Embryonic facial prominence (tissue), 1 donor: Measurements from ENCODE around the gene CD44.
"Not testable (repeated sequence)": the region's sequence is repeated elsewhere in the genome, so short reads cannot be mapped to it uniquely, and the experiment has no call there.

Experiments
- DNase-seq: peaks from one replicate; pipeline ENCODE4 v3.0.0-alpha.2; 2016; ENCODE audit errors: extremely low spot score

The CD44 gene

DNA sequence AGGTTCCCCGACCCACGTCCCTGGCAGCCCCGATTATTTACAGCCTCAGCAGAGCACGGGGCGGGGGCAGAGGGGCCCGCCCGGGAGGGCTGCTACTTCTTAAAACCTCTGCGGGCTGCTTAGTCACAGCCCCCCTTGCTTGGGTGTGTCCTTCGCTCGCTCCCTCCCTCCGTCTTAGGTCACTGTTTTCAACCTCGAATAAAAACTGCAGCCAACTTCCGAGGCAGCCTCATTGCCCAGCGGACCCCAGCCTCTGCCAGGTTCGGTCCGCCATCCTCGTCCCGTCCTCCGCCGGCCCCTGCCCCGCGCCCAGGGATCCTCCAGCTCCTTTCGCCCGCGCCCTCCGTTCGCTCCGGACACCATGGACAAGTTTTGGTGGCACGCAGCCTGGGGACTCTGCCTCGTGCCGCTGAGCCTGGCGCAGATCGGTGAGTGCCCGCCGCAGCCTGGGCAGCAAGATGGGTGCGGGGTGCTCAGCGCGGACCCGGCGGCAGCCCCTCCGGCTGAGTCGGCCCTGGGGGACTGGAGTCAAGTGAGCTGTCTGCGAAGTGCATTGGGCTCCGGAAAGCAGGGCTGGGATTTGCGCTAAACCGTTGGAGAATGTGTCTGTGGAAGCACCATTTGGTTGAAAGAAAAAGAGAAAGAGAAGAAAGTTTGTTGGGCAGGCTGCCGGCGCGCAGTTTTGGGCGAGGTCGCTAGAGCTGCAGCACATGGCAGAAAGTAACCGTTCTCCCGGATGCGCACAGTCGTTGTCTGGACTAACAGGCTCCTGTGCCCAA is at the start of gene CD44:
TSS of gene CD44 (plus strand) at position 229 of the 779 bp plus-strand sequence. CDS start at position 362, 133 bp downstream.
- DNase-seq: peak; percentile 52

DNA sequence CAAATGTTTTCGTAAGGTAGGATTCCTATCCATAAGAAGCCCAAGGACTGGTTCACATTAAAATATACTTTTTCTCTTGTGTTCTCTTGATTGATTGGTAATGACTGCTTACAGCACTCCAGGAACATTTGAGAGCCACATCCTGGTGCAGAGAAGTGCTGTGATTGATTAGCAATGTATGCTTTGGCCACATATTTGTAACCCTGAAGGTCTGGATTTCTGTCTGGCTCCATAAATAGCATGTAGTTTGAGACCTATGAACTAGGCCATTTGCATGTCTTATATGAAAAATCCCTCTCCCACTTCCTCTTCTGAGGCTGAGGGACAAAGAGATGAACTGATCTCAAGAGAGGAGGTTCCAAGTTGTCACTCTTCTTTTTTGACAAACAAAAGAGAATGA is 49.3 kb upstream of the CD44 start:
- peak; percentile 30 for DNase-seq

DNA sequence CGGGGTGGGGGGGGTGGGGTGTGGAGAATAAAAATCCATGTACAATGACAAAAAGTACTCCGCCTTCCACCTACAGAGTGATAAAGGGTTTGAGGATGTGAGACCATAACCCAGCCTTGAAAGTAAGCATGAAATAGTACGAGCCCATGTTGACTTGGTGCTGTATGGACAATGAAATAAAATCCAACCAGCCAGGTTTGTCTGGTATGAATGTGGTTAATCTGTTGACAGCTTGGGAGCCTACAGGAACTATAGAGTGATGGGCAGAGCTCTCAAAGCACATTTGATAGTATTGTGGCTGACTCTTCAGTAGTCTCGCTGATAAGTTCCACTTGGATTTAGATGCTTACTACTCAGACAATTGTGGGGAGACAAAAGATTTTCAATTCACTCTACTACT is 48.8 kb upstream of the CD44 start:
- no peak for DNase-seq

DNA sequence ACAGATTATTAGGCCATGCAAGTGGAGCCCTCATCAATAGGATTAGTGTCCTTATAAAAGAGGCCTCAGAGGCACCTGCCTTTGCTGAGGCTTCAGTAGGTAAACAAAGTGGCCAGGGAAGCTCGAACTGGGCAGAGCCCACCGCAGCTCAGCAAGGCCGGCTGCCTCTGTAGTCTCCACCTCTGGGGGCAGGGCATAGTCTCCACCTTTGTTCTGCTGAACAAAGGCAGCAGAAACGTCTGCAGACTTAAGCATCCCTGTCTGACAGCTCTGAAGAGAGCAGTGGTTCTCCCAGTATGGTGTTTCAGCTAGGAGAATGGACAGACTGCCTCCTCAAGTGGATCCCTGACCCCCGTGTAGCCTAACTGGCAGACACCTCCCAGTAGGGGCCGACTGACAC is 48.0 kb upstream of the CD44 start:
- not testable (repeated sequence) for DNase-seq

DNA sequence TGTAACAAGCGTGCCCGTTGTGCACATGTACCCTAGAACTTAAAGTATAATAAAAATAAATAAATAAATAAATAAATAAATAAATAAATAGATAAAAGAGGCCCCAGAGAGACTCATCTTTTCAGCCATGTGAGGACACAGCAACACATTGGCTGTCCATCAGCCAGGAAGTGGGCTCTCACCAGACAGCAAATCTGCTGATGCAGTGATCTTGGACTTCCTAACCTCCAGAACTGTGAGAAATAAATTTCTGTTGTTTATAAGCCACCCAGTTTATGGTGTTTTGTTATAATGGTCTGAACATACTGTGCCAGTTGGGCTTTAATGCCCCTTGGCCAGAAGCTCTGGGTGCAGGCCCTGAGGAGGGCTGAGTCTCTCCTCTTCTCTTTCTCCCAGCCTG is 42.2 kb upstream of the CD44 start:
- no peak for DNase-seq

DNA sequence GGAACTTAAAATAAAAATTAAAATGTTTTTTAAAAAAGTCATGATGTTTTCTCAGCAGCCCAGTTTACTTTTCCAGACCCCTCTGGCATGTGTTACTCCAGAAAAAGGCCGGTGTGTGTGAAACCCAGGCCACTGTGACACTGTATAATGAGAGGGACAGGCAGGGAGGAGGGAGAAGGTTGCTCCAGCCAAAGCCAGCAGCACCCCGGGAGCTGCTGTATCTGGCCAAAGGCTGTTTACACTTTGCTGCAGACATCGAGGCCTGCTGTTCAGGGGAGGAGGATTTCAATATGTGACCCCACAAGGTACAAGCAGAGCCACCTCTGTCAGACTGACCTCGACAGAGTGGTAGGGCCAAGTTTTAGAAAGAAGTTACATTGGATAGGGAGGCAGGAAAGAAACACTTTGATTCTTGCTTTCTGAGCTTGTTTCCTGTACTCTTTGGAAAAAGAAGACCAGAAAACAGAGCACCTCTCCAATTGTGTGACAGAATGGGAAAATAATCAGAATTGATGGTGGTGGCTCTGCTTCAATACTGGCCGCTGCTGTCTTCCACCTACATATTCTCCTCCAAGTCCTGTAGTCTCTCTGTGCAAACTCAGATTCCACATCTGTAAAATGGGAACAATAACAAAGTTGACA is 41.0 kb upstream of the CD44 start:
- DNase-seq: no peak

DNA sequence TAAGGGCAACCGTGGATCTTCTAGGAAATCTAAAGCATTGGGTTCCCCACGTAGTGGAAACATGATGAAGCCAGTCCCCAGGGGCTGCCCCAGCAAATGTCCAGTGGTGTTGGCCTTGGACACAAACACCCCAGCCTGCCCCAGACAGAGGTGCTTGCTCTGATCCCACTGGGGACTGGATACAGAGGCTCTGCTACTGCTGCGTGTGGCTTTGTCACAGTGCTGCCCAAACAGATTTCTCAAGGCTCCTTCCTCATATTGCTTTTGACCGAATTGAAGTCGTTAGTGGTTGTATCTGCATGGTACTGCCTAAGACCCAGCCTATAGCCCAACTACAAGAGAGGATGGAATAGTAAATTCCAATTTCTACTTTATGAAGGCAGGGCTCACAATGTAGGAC is 40.1 kb upstream of the CD44 start:
- DNase-seq: no peak

DNA sequence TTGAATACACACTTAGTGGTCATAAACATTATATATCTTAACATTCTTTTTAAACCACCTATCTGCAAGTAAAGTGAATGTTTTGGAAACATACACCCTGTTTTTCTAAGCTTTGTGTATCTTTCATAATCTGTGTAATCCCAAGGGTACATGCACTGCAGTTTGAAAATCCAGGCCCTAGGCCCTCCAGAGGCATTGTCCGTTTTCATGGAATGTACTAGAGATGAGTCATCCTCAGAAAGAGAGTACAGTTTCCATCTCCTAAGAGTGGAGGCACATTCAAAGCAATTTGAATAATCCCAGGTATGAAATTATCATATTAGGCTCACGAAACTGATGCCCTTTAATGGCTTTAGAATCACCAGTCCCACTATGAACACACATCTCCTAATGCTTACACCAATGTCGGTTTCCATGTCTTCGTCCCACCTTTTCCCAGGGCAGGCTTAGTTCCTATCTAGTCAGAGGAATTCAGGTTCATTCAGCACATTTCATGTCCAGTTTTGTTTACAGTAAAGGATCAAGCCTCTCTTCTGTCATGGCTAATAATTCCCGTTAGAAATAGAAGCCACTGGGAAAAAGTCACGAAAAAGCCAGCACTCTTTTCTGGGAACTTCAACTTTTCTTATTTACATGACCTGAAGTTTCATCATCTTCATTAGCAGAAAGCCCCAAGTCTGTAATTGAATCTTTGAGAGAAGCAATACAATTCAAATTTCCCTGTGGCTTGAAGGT is 39.5 kb upstream of the CD44 start:
- no peak for DNase-seq

DNA sequence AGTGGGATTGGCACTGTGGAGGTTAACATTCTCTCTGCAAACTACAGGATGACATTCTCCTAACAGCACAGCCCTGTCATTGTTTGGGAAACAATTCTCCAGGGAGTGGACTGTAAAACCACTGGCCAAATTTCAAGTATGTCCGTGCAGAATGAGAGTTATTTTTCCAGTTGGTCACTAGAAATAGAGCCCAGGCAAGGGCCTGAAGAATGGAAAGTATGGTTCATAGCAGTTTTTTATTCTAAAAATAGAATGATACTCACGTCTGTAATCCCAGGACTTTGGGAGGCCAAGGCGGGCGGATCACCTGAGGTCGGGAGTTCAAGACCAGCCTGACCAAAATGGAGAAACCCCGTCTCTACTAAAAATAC is 39.0 kb upstream of the CD44 start:
- no peak for DNase-seq

DNA sequence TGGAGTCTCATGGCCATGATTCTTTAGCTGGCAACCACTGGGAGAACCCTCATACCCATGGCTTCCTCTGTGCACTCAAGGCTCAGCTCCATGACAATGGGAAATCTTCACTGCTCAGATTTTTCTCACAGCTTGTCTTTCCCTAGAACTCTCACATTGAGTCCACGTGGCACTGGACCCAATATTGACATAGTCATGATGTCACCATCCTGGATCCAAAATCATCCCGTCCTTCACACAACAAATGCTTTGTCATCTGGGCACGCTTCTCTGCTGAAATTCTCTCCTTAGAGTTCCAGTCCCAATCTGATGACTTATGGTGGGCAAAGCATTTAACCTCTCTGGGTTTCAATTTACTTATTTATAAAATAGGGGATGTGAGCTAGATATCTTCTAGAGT is 37.7 kb upstream of the CD44 start:
- no peak for DNase-seq

DNA sequence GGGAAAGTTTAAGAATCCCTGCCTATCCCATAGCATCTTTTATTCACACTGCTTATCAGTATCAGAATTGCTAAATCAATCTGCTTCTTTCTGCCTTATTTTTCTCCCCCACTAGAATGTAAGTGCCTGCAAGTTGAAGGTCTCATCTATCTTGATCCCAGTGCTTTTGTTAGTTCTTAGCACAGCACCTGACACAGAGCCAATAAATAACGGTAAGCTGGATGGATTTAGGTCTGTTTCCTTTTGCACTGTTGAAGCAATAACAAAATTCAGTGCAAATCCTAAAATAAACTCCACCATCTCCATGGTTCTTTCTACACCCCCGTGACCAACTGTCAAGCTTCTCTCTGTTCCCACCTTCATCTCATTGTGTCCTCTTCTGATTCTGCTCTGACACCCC is 36.7 kb upstream of the CD44 start:
- DNase-seq: no peak

DNA sequence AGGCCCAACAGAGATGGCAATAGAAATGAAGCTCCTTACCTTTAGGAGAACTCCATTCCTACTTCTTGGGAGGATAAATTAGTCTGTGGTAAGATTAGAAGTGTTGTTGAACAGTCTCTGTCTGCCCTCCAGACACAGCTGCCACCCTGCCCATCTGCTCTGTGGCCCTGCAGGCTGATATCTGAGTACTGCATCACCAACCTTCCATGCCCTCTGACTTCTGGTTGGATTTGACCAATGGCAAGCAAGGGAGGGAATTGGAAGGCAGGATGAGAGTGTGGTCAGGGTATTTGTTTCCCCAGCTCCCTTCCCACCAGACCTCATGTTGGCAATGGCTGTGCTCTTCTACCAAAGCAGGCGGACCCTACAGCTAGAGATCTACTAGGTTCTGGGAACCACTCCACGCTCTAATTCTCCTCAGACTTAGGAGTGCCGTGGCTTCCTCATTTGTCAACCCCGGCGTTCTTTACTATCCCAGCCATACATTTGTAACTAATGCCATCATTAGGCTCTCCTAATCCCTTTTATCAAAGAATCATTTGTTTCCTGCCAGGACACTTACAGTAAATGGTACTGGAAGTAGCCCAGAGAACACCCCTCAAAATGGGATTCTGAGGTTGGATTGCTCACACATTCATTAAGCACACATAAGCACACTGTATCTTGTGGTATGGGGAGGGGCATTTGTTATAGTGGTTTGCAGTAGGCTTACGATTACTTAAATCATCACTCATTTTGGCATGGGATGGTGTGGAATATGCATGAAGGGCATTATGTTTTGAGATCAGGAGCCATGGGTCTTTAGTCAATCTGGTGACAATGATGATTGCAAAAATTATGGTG is 35.4 kb upstream of the CD44 start:
- no peak for DNase-seq

DNA sequence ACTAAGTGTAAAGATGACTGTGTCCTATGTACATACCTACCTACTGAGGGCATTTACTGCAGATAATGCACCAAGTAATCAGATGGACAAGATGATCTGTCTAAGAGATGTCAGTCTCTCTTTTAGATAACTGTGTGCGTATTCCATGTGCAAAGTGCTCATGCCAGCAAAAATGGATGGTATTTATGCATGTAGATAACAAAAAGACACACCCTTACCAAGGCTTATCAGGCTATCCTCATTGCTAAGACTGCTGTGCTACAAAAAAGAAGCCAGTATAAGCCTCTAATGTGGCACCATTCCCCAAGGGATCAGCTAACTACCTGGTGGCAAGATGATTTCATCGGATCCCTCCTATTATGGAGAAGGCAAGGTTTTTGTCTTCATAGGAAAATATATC is 34.3 kb upstream of the CD44 start:
- DNase-seq: no peak

DNA sequence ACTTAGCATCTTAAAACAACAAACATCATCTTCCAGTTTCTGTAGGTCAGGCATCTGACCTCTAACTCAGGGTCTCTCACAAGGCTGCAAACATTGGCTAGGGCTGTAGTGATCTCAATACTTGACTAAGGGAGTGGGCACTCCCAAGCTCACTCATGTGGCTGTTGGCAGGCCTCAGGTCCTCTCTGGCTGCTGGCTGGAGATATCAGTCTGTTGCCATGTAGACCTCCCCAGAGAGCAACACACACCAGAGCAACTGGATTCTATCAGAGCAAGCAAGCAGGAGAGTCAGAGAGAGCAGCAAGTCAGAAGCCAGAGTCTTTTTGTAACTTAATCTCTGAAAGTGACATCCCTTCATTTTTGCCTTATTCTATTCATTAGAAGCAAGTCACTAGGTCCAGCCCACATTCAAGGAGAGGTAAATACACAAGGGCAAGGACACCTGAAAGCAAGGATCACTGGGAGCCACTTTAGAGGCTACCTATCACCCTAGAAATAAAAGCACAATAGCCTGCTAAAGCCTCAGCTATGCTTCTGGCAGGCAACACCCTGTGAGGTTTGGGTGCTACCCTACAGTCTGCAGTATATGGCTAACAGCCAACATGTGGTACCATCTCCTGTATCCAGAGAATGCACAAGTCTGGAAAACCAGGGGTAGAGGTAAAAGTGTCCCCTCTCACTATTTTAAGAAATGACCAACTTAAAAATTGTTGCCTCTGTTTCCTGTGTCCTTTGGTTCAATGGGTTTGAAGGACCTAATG is 33.5 kb upstream of the CD44 start:
- no peak for DNase-seq

DNA sequence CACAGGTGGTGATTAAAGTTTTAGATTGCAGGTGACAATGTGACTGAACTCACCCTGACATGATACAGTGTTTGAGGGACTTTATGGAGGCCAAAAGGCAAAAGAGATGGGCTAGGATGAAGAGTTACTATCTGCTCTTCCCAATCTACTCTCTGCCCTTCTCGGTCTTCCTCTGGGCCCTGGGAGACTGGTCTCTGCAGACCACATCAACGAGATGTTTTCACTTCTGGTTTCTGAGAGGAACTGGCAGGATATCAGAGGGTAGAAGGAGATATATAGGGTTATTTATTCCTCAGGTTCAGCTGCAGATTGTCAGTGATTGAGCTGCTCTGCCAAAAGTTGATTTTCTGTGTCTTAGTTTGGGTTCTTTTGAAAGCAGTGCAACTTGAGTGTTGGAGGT is 32.4 kb upstream of the CD44 start:
- DNase-seq: no peak

DNA sequence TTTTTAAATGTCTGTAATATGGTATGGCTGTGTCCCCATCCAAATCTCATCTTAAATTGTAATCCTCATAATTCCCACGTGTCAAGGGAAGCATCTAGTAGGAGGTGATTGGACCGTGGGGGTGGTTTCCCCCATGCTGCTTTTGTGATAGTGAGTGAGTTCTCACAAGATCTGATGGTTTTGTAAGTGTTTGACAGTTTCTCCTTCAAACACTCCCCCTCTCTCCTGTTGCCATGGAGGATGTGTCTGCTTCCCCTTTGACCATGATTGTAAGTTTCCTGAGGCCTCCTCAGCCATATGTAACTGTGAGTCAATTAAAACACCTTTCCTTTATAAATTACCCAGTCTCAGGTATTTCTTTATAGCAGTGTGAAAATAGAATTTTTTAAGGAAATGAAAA is 31.1 kb upstream of the CD44 start:
- no peak for DNase-seq

DNA sequence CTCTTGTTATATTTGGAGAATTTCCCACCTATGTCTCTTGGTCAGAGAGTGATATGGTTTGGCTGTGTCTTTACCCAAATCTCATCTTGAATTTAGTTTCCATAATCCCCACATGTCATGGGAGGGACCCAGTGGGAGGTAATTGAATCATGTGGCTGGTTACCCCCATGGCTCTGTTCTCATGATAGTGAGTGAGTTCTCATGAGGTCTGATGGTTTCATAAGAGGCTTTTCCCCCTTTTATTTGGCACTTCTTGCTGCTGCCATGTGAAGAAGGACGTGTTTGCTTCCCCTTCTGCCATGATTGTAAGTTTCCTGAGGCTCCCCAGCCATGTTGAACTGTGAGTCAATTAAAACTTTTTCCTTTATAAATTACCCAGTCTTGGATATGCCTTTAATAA is 30.6 kb upstream of the CD44 start:
- DNase-seq: not testable (repeated sequence)

DNA sequence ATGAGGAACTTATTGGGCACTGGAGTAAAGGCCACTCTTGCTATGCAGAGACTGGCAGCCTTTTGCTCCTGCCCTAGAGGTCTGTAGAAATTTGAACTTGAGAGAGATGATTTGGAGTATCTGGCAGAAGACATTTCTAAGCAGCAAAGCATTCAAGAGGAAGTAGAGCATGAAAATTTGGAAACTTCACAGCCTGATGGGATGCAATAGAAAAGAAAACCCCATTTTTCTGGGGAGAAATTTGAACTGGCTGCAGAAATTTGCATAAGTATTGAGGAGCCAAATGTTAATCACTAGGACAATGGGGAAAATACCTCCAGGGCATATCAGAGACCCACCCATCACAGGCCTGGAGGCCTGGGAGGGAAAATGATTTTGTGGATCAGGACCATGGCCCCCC is 29.9 kb upstream of the CD44 start:
- DNase-seq: no peak

DNA sequence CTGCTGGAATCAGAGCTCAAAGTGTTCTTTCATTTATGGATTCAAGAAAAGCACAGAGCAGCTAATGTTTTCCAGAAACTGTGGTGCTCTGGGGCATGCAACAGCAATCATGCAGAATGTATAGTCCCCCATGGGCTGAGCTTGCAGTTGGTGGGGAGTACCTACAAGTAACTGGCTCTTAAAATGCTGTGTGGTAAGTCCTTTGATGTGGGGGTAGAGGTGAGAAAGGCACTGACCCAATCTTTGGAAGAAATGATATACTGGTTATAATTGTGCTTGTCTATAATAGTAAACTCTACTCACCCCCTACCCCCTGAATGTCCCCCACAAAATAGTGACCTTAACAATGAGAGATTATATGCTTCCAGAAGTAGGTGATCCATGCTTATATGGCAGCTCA is 29.1 kb upstream of the CD44 start:
- DNase-seq: no peak

DNA sequence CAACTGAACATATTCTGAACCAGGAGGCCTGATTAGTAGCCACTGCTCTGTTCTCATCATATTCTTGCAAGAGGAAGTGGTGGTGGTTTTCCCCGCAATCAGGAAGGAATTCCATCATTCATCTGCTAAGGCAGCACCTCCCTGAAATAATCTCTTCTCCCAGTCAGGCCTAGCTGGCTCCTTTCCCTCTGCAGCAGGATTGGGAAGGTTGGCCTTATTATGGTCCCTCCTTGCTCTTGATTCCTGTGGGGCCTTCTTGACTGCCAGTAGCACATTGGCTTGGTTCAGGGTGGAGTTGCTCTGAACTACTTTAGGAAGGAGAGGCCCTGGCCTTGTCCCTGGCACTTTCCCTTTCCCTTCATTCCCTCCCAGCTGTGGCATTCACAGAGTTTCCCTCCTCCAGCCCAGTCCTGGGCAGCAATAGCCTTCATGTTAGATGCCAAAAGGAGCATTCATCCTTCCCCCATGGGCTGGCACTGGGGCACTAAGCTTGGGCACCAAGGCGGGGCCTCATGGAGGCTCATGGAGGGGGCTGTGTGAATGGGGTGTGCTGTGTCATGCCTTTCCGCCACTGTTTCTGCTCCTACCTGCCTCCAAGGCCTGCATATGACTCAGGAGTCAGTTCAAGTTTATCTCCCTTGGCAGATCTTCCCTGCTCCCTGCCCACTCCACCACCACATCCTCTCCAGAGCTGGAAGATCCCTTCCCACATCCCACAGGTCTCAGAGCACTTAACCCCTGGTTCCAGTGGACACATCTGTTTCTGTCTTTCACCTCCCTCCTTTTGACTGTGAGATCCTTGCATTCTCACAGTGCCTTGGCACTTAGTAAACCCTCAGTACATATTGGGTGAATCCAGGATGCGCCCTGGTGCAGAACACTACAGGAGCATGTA is 27.6 kb upstream of the CD44 start:
- DNase-seq: no peak
